Kidney epithelial cell (primary cell): Measurements from ENCODE around the gene CHRNA9. TPM values are rescaled to one million over a fixed set of nuclear protein-coding genes. Genes with fewer than 3 reads are reported as not detected.

ENCODE experiments used
- DNase-seq: peaks from one replicate; pipeline ENCODE4 v3.0.0-alpha.2; 2010; ENCODE audit warnings: low read depth
- H3K27me3 ChIP-seq: 2 replicates; pipeline ENCODE4 v1.6.0; 2011; ENCODE audit warnings: low read length; ENCODE audit not compliant: control insufficient read depth, insufficient read depth
- H3K36me3 ChIP-seq: 2 replicates; pipeline ENCODE4 v1.5.1; 2011; ENCODE audit warnings: low read length; ENCODE audit not compliant: control insufficient read depth, insufficient read depth
- H3K4me3 ChIP-seq: 2 replicates; pipeline ENCODE4 v1.5.1; 2011; ENCODE audit warnings: low read depth, mild to moderate bottlenecking, control low read depth, low read length
- total RNA-seq: library from RNA; depleted of rRNA; stranded (reverse); fragments of >200 nt; gene quantifications from 2 replicates; pipeline ENCODE4 v1.2.3, GENCODE V29; 2015
- TF ChIP-seq, protein P1 (sequence below): IDR thresholded peaks from 2 replicates; pipeline ENCODE4 v1.5.1; 2011; ENCODE audit warnings: mild to moderate bottlenecking, moderate library complexity, low read length, control low read depth, inconsistent platforms; ENCODE audit not compliant: insufficient read depth, poor library complexity, severe bottlenecking

Gene CHRNA9
- total RNA-seq, 1 donor from 2014 or later = not detected

- DNase-seq = no peak
- no peak overlapping the region for H3K4me3 ChIP-seq
- TF ChIP-seq, protein P1, sequence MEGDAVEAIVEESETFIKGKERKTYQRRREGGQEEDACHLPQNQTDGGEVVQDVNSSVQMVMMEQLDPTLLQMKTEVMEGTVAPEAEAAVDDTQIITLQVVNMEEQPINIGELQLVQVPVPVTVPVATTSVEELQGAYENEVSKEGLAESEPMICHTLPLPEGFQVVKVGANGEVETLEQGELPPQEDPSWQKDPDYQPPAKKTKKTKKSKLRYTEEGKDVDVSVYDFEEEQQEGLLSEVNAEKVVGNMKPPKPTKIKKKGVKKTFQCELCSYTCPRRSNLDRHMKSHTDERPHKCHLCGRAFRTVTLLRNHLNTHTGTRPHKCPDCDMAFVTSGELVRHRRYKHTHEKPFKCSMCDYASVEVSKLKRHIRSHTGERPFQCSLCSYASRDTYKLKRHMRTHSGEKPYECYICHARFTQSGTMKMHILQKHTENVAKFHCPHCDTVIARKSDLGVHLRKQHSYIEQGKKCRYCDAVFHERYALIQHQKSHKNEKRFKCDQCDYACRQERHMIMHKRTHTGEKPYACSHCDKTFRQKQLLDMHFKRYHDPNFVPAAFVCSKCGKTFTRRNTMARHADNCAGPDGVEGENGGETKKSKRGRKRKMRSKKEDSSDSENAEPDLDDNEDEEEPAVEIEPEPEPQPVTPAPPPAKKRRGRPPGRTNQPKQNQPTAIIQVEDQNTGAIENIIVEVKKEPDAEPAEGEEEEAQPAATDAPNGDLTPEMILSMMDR = no peak
- H3K27me3 ChIP-seq = no peaks in the 10 kb centered on the region
- H3K36me3 ChIP-seq = no peaks in the 10 kb centered on the region
Measured at GRCh38 chr4:40375620-40376019, 40.5 kb downstream of the CHRNA9 start.

GRCh38 chr4:40377512-40378365 lies 42.6 kb downstream of the CHRNA9 start:
- Histone ChIP-seq H3K27me3 (no peaks in the 10 kb centered on the region), H3K36me3 (no peaks in the 10 kb centered on the region), H3K4me3 (no peak overlapping the region)
- DNase-seq = no peak
- TF ChIP-seq, protein P1 = no peak

- DNase-seq = no peak
- H3K4me3 ChIP-seq = no peak overlapping the region
- TF ChIP-seq, protein P1 = no peak
- no peaks in the 10 kb centered on the region for H3K36me3 ChIP-seq
- H3K27me3 ChIP-seq = no peaks in the 10 kb centered on the region
Measured at GRCh38 chr4:40378619-40379018, 43.5 kb downstream of the CHRNA9 start.

GRCh38 chr4:40379248-40379647 lies 44.1 kb downstream of the CHRNA9 start:
- DNase-seq = no peak
- Histone ChIP-seq H3K36me3 (no peaks in the 10 kb centered on the region), H3K27me3 (no peaks in the 10 kb centered on the region), H3K4me3 (no peak overlapping the region)
- TF ChIP-seq, protein P1 = no peak

- TF ChIP-seq, protein P1 = no peak
- Histone ChIP-seq H3K4me3 (no peak overlapping the region), H3K27me3 (no peaks in the 10 kb centered on the region), H3K36me3 (no peaks in the 10 kb centered on the region)
- DNase-seq = no peak
Measured at GRCh38 chr4:40380647-40381046, 45.5 kb downstream of the CHRNA9 start.

GRCh38 chr4:40388239-40388638 lies 53.1 kb downstream of the CHRNA9 start:
- DNase-seq = no peak

More at GRCh38 chr4:40388239-40388638, 53.1 kb downstream of the CHRNA9 start:
- H3K27me3 ChIP-seq = no peaks in the 10 kb centered on the region
- H3K4me3 ChIP-seq = no peak overlapping the region
- TF ChIP-seq, protein P1 = no peak
- no peaks in the 10 kb centered on the region for H3K36me3 ChIP-seq
